GM18526 (cell line): ENCODE results near the gene DNM3.

ENCODE experiments used
- POLR2A ChIP-seq: IDR thresholded peaks from 3 replicates; pipeline ENCODE4 v1.6.1; 2011; ENCODE audit not compliant: insufficient read length; ENCODE audit errors: extremely low read depth

Gene DNM3

DNA sequence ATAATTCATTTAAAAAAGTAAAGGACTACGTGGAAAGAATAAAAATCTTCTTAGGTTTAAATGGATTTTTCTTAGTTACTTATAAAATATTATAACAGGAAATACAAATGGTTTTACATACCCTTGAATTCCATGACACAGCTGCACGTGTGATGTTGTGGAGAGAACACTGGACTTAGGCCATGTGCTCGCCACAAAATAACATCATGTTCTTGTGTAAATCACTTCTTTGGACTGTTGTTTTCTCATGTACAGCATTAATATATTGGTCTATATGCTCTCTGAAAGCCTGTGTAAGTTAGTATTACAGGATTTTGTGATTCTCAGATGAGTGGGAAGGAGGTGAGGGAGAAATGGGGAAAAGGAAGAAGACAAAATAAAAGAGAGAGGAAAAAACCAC is 228.2 kb downstream of the DNM3 start:
- TF ChIP-seq POLR2A, result no peak

DNA sequence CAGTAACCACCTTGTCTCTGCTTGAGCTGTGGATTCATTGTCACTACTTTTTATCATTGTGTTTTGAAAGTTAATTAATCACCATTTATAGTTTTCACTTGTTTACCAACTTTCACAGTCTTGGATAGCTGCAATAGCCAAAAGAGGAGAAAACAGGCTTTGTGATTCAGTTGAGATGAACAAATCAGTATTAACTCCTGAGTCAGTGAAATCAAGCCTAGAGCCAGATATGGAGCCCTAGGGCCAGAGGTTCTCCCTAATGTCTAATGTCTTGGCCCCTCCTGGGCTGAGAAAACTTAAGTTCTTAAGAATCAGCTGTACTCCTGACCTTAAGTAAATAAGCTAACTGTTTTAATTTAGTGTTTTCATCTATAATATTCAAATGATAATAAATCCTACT is 228.8 kb downstream of the DNM3 start:
- TF ChIP-seq POLR2A, result no peak

DNA sequence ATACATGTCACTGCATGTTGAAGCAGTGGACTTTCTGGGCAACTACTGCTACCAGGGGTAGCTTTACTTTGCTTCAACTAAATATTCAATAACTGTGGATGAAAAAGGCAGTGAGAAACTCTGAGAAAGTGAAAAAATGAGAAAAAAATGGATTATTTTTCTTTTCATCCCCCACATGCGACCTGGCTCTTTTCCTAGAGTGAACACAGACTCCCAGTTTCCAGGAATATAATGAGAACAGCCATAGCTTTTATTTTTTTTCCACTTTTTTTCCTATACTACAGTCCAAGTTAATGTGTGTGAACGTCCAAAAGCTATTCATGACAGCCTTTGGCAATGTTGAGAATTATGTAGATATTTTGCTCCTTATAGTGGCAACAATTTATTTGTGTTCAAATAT is 230.4 kb downstream of the DNM3 start:
- TF ChIP-seq POLR2A, result no peak

DNA sequence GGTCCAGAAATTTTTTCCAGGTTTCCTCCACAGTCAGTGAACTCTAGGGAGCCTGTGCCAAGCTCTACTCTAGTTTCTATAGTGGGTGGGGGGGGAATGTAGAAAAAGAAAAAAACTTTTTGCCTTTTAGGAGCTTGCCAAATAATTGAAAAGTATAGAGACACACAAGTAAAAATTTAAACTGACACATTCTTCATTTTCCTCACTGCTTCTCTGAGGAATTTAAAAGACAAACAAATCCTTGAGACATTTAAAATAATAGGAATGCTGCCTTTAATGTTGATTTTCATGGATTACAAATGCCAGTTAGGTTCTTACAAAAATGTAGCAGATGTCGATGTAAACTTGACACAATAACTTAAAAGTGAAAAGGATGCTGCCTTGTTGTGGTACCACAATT is 241.9 kb downstream of the DNM3 start:
- TF ChIP-seq POLR2A, result no peak

DNA sequence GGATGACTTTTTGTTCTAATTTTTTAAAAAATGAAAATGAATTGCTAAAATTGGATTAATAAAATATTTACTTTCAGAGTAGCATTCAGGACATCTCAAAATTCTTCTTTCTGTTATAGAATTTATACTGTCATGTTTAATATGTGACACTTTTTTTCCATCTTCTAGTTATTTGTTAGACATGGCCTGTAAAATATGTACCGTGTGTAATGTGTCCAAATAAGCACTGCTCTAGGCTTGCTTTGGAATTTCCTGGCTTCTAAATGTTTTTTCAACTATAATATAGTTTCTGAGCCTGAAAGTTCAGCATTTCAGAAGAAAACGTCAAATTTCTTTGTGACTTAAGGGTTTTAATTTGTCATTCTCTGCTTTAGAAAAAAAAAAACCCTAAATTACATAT is 243.6 kb downstream of the DNM3 start:
- no peak for TF ChIP-seq POLR2A

DNA sequence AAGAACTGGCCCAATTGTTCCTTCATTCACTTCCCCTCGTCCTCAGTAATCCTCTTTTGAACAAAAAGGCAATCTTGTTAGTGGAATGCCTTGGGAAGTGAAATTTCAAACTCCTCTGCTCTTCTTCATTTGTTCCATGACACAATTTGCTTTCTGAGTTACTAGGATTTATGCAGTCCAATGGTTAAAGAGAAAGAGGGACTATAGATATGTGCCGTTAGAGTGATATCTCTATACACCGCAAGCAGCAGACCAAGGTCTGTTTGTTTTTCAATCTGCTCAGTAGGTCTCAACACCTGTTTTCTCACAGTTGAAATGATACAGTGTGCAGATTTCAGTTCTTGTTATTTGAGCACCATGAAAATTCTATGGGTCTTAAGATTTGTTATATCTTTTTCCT is 244.0 kb downstream of the DNM3 start:
- no peak for TF ChIP-seq POLR2A

DNA sequence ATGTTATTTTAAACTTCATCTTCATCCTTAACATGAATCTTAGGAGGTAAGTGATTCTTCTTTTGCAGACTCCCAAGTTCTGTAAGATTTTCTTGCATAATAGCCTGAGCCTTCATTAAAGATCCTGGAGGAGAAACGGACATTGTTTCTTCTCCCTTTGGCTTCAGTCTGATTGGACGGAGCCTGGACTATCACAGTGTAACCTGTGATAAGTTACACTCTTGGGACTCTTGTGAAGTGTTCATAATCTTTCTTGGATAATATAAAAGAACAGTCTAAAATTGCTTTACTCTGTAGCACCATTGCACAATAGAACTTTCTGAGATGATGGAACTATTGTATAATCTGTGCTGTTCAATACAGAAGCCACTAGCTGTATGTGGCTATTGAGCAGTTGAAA is 244.8 kb downstream of the DNM3 start:
- no peak for TF ChIP-seq POLR2A

DNA sequence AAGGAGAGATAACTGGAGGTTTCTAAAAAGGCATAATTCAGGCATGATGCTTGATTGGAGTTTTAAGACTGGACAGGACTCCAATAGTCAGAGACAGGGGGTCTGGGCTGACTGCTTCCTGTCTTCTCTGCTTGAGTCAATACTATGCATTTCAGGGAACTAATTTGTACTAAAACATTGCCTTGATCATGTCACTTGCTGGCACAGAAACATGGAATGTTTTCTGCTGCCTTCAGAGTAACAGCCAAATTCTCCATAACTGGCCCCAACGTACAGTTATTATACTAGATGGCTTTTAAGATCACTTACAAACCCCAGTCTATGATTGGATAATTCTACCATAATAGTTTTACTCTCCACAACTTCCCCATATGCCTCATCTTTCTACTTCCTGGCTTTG is 247.0 kb downstream of the DNM3 start:
- TF ChIP-seq POLR2A, result no peak

DNA sequence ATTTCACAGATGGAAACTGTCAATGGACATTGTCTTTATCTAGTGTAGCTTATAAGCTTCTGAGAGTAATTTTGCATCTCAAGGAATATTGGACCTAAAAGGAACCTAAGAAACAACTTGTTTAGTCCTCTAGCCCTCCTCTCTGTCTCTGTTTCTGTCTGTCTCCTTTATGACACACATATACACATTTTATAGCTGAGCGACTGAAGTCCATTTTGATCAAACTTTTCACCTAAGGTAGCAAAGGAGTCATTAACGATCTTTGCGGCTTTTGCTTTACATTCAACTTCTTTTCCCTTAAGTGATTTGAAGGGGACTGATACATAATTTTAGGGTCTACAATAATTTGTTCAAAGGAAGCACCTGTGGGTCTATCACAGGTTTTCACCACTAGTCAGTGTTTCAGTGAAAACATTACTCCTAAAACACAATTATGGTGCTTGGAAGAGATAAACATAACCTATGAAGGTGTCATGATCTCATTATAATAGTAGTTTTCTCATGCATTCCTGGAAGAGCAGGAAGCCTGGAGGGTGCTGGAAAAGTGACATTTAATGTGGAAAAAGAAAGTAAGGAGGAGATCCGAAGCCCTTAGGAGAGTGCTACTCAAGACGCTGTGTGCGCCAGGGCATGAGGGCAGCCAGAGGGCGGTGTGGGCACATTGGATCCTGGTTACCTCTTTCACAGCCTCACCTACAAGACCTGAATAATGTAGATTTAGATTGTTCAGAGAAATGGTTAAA is 248.6 kb downstream of the DNM3 start:
- TF ChIP-seq POLR2A, result no peak

DNA sequence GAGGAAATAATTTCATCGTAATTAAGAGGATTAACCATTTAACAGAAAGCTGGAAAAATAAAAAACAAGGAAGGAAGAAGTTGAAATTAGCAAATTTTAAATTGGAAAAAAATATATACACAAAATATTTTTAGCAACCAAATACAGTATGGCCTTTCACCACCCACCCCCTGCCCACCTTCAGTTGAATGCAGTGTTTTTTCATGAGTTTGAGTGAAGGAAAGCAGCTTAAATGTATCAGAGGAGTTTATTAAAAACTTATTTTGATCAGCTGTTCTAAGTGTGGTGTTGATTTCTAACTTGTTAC is 249.2 kb downstream of the DNM3 start:
- TF ChIP-seq POLR2A, result no peak

DNA sequence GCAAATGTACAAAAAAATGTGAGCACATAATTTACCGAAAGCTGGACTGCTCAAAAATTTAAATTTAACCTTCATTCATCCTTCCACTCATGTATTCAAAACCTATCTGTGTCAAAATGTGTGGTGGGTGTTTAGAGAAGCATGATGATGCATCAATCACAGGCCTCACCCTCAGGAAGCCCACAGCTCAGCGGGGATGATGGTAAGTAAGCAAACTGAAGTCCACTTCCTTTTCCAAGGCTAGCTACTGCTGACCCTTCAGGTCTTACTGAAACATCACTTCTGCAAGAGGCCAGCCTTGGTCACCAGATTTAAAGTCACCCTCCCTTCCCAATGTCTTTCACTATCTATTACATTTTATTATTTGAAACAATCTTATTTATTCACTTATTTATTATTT is 254.5 kb downstream of the DNM3 start:
- no peak for TF ChIP-seq POLR2A

DNA sequence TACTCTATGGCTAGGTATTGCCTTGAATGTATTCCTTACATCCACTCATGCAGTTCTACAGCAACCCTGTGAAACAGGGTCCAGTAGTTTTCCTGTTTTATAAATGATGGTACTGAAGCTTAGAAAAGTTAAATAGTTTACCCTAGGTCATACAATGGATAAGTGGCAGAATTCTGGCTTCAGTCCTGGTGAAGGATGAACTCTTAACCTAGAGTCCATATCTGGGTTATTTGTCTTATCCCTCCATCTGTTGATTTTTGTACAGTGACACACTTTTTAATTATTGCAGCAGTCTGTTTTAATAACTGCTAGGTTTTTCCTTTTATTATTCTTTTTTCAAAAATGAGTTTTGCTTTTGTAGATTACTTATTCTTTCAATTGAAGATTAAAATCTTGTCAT is 263.9 kb downstream of the DNM3 start:
- no peak for TF ChIP-seq POLR2A

DNA sequence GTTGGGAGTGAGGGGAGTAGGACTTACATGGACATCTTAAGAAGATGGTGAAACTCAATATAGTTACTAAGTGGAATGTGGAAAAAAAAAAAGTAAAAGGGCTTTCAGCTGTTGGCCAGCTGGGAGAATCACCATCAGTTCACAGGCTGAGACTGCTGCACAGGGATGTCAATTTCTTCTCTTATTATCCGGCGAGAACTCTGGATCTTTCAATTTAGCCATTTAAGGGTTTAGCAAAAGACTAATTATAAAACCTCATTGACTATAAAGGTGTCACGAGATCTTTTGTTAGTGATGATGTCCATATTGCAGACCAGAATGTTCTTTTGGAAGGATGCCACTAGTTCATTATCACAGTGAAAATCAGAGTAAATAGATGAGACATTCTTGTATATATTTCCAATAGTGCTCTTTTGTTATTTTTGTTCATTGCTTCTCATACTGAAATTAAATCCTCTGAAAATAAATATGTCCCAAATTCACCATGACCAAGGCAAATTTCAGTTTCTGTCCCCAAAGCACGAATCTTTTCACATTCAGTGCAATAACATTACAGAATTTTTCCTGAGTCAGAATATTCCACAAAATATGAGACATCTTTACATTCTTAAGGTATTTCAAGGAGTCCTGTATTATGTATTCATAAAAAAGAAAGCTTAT is 266.1 kb downstream of the DNM3 start:
- no peak for TF ChIP-seq POLR2A

DNA sequence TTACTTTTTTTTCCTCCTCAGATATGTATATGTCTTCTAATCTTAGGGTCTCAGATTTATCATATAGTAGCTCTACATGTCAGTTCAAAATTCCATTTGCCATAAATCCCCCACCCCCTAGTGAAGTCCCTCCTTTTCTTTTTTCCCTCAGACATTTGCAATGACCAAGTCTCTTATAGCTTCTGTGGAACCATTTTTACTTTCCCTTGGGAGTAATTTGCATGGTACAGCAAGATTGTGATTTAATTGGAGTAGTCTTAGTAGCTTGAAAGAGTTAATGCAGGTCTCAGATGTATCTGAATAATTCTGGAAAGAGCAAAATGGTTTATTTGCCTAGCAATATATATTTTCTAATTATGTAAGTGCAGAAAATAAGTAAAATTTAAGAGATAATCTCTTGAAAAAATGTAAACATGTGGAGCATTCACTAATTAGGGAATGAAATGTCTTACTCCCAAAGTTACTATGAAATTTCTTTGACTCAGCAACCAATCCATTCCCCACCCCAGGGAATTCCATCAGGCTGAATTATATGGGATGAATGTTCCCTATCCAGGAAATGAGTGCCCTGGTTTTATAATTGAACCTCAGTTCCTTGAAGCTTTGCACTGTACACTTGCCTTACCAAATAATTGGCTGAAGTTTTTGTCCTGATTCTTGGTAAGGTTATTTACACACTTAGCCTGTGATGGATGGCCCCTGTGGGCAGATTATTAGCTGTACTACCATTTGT is 267.0 kb downstream of the DNM3 start:
- no peak for TF ChIP-seq POLR2A

DNA sequence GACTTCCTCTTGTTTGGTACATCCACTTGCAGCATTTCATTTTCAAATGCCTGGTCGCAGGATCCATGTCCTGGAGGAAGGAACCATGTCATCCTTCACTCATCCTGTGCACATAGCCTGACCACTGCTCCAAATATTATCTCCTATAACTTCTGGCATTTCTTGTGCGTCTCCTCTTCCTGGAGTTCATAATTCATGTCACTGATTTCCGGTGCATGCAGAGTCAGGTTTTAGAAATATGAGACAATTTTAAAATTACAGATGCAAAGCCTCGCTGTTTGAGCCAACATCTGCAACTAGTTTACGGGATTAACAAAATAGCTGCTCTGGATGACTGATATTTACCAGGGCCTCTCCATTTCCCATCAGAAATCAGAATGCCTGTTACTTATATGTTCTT is 268.1 kb downstream of the DNM3 start:
- no peak for TF ChIP-seq POLR2A

DNA sequence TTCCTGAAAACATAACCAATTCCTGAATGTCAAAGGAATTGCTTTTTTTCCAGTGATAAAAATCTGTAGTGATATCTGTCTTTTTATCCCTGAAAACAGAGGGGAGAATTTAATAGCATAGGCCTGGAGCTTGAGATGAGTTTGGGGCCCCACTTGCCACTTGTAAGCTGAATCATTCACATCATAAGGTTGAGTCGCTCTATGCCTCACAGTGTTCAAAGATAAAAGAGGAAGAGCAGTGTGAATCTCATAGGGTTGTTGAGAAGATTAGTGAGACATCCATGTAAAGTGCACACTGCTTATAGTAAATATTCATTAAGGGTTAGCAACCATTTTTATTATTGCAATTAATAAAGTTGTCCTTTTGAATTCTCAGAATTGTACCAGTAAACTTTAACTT is 271.3 kb downstream of the DNM3 start:
- no peak for TF ChIP-seq POLR2A
